Stimulated activated CD8-positive, alpha-beta memory T cell treated with anti-CD3 and anti-CD28 coated beads, Interleukin-12 subunit alpha, Interleukin-12 subunit beta, amount 100 ng/mL, for 4 hours (primary cell): ENCODE results near the gene NTF4.
"Not testable (repeated sequence)": the region's sequence is repeated elsewhere in the genome, so short reads cannot be mapped to it uniquely, and the experiment has no call there.

ENCODE experiments used
- DNase-seq: peaks from one replicate; pipeline ENCODE4 v3.0.0-alpha.2; 2020; ENCODE audit warnings: low read depth

The NTF4 gene

GRCh38 chr19:49091391-49092038, 26.9 kb upstream of the NTF4 start:
- DNase-seq: no peak

DNA sequence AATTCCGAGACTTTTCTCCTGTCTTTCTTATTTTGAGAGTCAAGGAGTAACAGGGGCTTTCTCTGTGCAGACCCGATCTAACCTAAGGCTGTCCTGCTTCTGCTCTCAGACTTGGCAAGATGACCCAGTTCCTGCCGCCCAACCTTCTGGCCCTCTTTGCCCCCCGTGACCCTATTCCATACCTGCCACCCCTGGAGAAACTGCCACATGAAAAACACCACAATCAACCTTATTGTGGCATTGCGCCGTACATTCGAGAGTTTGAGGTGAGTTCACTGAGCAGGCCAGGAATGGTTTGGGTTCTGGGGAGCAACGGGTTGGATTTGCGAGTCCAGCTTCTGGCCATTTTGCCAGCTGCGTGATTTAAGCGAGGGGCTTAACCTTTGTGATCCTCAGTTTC, 21.7 kb upstream of the NTF4 start:
- no peak for DNase-seq

DNA sequence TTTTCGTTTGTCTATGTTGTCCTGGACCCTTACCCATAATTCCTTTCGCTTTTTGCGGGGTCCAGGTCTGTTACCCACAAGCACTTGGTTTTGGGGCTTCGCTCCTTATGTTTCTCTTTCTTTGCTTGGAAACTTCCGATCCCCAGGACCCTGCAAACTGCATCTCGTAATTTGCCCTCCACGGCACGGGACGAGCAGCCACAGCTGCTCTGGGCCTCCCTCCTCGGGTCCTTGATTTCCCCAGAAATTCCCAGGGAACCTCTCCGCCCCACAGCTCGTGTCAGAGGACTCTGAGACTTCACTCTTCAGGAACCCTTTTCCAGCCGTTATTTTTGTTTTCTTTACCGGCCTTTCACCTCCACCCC, 21.2 kb upstream of the NTF4 start:
- no peak for DNase-seq

DNA sequence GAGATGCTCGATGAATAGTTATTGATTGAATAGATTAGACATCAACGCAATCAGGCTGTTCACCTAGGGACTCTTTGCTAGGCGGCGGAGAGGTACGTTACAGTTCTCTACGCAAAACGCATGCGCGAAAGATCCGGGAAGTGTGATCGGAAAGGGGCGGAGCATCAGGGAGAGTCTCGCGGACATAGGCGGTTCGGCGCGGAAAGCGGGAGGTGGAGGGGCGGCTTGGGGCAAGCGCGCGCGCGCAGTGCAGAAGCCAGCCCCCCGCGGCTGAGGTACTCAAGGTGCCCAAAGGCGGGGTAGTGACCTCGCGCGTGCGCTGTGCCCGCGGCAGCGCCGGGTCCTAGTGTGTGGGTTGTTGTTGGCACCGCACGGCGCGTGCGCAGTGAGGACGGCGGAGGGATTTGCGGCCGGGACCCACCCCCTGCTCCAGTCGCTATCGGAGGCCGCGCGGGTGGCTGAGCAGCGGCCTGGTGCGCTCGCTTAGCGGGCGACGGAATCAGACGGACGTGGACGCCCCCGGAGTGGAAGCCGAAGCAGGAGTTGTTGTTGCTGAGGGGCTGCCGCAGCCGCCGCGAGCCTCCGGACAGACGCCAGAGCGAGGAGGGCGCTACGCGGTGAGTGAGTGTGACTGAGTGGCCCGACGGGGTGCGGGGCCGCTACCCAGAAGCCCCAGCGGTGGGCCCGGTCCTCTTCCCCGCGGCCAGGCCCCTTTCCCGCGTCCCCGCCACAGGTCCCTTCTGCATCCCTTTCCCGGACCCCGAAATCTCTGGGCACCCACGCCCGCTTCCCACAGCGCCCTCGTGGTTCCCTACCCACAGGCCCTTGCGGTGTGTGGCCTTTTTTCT, 20.6 kb upstream of the NTF4 start, which contains the start of gene SNRNP70:
SNRNP70 (plus strand) TSS at position 432 of the 848 bp plus-strand sequence. CDS start 964 bp downstream, outside the sequence.
- peak; percentile 99 for DNase-seq

DNA sequence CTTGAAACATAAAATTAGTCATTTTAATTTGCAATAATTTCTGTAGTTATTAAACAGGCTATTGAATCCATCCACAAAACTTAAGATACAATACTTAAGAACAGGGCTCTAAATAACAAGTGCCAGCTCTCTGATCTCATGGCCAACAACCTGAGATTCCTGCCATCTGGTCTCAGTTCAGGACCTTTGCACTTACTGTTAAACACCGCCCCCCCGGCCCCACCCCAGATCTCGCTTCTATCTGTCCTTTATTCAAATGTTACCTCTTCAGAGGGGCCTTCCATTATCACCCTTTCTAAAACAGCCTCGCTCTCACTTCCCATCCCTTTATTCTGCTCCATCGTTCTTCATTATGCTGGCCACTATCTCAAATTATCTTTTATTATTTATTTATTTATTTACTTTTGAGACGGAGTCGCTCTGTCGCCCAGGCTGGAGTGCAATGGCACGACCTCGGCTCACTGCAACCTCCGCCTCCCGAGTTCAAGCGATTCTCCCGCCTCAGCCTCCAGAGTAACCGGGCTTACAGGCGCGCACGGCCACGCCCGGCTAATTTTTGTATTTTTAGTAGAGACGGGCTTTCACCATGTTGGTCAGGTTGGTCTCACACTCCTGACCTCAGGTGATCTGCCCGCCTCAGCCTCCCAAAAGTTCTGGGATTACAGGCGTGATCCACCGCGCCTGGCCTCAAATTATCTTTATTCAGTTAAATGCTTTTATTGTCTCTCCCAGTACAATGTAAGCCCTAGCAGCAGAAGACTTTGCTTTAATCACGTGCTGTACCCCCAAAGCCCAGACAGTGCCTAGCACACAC, 19.8 kb upstream of the NTF4 start:
- no peak for DNase-seq

- DNase-seq: no peak
Observed at GRCh38 chr19:49081273-49081672, 16.7 kb upstream of the NTF4 start.

GRCh38 chr19:49080392-49080791, 15.8 kb upstream of the NTF4 start:
- DNase-seq: no peak

- not testable (repeated sequence) for DNase-seq
Observed at GRCh38 chr19:49074869-49075268, 10.3 kb upstream of the NTF4 start.

- DNase-seq: no peak
Observed at GRCh38 chr19:49073514-49074378, 9.1 kb upstream of the NTF4 start.

GRCh38 chr19:49071860-49072547, 7.4 kb upstream of the NTF4 start:
- no peak for DNase-seq

DNA sequence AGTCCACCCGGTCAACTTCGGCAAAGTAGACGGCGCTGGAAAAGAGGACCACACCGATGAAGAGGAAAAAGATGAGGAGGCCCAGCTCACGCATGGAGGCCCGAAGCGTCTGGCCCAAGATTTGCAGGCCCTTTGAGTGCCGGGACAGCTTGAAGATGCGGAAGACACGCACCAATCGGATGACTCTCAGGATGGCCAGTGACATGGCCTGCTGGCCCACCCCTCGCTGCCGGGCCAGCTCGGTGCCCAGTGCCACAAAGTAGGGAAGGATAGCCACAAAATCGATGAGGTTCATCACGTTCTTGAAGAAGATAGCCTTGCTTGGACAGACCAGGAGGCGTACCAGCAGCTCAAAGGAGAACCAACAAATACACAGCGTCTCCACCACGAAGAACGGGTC, 5.8 kb upstream of the NTF4 start:
- DNase-seq: no peak

DNA sequence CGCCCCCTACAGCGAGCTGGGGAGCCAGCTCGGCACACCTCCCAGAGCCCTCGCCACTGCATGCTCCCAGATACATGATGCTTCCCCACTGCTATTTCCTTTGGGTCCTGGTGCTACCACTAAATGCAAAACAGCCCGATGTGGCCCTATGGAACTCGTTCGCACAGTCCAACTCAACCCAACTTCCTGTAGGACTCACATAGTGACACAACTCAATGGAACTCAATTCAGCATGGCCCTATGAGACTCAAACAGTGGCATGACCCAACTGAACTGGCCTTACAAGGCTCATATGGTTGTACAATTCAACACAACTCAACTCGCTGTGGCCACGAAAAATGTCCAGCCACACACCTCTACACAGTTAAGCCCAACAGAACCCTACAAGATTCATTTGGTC, 4.4 kb upstream of the NTF4 start:
- no peak for DNase-seq

DNA sequence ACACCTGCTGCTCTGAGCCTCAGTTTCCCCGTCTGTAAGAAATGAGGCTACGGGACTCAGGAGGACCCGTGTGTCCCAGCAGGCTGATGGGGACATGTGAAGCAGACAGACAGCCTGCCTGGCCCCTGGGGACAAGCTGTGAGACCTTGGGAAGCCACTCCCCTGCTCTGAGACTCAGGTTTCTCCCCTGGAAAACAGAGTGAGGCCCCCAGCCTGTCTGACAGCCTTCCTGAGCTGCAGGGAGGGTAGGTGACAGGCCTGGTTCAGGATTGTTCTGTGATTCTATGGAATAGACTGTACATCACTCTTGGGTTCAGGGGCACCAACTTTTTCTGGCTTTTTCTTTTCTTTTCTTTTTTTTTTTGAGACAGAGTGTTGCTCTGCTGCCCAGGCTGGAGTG, 2.9 kb upstream of the NTF4 start:
- no peak for DNase-seq

DNA sequence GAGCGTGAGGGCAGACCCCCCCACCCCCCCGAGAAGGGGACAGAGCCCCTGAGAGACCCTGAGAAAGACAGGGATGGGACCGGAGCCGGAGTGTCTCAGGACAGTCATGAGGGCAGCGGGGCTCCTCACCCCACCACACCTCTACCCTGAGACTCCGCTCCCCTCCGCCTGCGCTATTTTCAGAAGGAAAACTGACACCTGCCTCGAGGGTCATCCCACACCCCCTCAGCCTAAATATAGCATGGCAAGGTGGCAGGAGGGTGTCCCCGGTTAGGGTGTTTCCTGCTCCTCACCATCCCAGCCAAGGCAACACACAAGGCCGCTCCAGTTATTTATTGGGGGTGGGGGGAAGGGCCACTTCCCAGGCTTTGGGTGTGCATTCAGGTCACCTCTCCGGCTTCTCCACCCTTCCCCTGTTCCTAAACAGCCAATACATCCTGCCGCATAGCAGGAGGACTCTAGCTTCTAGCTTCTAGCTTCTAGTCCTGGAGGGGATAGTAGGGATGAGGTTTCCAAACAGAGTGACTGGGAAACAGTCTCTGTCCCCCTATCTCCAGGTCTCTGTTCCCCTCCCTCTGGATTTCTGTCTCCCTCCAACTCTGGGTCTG, 1.4 kb upstream of the NTF4 start:
- DNase-seq: no peak

- no peak for DNase-seq
Observed at GRCh38 chr19:49064029-49064629, 489 bp downstream of the NTF4 start.

DNA sequence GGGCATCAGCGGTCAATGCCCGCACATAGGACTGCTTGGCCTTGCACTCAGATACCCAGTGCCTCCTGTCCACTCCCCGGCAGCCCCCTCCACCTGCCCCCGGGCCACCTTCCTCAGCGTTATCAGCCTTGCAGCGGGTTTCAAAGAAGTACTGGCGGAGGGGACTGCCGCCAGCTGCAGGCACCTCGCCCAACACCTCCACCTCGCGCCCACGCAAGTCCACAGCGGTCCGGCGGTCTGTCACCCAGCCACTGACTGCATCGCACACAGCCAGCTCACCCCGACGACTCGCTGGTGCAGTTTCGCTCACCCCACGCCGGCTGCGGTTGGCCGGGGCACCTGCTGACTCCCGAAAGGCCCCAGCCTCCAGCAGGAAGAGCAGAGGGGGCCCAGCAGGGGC, 3.2 kb downstream of the NTF4 start:
- no peak for DNase-seq

DNA sequence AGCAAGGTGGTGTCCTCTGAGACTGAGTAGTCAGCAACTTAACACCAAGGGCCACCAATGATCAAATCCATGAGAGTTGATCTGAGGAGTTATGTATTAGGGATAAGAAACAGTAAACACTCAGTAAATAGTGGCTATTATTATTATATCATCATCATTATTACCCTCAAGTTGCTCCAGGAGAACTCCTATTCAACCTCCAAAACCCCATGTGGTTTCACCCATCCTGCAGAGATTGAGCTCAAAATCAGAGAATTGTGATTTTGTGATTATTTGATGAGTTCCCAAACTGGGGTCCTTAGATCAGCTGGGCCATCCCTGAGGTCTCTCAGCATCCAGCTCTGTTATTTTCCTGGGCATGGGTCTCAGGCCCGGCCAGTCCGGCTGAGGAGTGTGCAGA, 3.6 kb downstream of the NTF4 start:
- DNase-seq: no peak

- DNase-seq: no peak
Observed at GRCh38 chr19:49059053-49059452, 5.6 kb downstream of the NTF4 start.

GRCh38 chr19:49058562-49058961, 6.1 kb downstream of the NTF4 start:
- no peak for DNase-seq

GRCh38 chr19:49057636-49058234, 6.9 kb downstream of the NTF4 start, which contains the start of gene CGB7:
Gene CGB7 (minus strand): TSS chr19:49057749. CDS start chr19:49055375, 2,374 bp downstream.
- DNase-seq: no peak
